HG03439 (cell line): Measurements from ENCODE around the gene IFI27L2.
A peak's percentile ranks its signal among the peaks of the same experiment; 100 is the strongest.

Source experiments
- ATAC-seq: cut with Tn5 transposase; IDR thresholded peaks from one replicate; pipeline ENCODE4 v1.9.1; 2021; ENCODE audit warnings: mild to moderate bottlenecking, moderate library complexity; ENCODE audit not compliant: unreplicated experiment

Gene IFI27L2

DNA sequence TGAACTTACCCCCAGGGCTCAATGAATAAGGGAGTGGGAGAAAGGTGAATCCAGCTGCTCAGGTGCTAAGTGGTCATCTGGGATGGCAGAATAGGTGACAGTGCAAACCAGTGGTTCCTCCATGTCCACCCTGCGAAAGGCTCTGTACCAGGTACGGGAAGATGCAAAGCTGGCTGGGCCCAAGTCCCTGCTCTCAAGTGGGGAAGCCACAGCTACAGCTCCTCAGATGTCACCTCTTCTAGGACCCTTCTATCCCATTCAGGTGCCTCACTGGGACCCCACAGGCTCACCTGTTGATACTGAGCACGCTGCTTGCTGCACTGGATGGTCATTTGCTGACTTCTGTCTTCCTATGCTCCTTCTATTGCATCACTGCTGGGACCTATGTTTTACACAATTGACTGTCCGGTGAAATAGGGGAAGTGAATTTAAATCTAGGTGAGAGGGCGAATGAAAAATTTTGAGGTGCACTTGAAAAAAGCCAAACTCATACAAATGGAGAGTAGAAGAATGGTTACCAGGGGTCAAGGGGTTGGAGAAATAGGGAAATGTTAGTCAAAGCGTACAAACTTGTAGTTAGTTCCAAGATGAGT, 24.4 kb upstream of the IFI27L2 start:
- ATAC-seq, result no peak

DNA sequence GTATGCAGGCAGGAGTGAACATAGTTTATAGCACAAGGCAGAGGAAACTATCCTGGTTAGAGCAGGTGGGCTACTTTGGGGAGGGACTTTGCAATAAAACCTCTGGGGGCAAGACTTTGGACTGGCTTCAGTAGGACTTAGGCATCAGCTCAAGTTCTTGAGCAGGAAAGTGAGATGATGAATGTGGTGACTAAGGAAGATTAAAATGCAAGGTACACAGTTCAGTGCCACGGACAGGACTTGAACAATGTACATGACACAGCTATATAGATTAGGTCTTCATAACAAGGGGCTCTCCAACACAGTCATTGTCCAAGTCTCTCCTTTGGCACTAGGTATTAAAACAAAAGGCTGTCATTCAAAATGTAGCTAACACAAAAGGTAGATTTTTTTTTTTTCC, 23.3 kb upstream of the IFI27L2 start:
- no peak for ATAC-seq

DNA sequence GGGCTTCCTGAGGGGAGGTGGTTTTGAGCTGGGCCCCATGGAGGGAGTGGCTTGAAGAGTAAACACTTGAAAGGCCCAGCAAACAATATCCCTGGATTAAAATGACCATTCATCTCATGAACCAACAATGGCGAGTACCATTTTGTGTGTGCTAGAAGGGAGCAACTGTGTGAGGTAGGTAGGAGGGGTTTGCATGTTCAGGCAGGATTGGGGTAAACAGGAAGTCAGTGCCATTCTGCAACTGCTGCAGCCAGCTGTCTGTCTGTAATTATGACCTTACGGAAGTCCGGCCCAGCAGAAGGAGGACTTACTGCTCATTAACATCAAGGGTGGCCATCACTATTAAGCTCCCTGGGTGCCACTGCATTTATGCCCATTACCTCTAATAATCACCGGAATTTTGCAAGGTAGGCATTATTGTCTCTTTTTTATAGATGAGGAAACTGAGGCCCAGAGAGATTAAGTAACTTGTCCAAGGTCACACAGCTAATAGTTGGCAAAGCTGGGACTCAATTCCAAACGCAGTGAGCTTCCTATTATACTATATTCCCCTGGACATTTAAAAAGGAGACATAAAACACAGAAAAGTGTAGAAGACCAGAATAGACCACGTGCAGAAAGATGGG, 16.6 kb upstream of the IFI27L2 start:
- ATAC-seq, result no peak

DNA sequence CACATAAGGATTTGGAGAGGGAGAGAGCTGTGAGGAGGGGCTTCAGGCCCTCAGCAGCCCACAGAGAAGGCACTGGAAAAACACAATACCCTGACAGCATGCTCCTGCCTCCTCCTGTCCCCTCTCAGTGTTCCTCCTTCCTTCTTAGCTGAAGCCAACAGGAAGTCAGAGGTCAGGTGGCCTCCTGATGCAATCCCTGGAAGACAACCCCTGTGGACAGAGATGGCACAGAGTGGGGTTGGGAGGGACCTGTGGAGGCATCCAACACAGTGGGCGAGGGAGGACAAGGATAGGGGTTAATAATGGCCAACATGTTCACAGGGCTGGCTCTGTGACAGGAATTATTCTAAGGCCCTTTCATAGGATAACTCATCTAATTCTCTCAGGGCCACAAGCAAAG, 15.4 kb upstream of the IFI27L2 start:
- no peak for ATAC-seq

DNA sequence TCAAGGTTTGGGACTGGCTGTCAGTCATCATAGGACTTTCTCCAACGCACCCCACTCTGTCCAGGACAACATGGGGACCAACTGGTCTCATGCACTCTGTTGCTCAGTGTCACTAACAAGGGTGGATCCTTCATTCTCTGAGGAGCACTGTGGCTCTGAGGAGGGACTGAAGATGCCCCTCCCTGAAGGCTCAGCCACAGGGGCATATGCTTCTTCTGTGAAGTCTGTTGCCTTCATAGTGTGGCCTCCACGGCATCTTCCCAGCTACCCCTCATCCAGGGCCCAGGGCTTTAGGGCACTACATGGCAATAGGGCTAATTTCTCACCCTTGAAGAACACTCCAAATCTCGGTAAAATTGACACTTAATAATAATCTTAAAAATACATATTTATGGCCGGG, 14.3 kb upstream of the IFI27L2 start:
- no peak for ATAC-seq

DNA sequence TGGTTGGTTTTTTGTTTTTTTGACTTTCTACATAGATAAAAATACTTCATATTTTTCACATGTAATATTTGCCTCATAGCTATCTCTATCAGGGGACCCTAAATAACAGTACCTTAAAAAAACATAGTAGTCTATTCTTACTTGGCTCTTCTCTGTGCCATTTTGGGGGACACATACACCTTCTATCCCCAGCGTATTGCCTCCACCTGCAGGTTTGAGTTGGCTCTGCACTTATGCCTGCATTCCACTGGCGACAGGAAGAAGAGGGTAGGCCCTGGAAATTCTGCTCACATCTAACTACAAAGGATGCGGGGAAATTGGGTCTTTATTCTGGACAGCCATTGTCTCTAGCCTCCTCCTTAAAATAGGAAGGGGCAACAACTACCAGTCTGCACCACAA, 13.8 kb upstream of the IFI27L2 start:
- ATAC-seq, result no peak

DNA sequence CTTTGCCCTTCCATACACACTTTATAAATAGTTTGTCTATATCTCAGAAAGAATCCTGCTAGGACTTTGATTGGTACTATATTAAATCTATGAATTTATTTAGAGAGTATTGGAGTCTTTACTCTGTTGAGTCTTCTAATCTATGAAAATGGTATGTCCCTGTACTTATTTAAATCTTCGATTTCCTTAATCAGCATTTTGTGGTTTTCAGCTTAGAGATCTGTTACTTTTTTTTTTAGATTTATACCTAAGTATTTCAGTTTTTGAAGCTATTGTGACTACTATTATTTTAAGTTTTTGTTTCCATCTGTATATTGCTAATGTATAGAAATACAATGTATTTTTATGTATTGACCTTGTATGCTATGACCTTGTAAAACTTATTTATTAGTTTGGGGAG, 13.4 kb upstream of the IFI27L2 start:
- no peak for ATAC-seq

DNA sequence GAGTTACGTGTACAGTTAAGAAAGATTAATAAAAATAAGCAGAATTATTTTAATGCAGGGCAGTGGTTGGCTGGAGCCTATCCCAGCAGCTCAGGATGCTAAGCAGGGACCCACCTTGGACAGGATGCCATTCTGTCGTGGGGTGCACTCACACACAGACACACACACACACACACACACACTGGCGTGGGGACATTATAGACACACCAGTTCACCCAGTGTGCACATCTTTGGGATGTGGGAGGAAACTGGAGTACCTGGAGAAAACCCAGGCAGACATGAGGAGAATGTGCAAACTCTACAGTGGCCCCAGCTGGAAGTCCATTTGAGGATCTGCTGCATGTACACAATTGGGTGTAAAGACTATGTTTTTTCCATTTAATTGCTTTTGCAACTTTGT, 12.8 kb upstream of the IFI27L2 start:
- ATAC-seq, result no peak

DNA sequence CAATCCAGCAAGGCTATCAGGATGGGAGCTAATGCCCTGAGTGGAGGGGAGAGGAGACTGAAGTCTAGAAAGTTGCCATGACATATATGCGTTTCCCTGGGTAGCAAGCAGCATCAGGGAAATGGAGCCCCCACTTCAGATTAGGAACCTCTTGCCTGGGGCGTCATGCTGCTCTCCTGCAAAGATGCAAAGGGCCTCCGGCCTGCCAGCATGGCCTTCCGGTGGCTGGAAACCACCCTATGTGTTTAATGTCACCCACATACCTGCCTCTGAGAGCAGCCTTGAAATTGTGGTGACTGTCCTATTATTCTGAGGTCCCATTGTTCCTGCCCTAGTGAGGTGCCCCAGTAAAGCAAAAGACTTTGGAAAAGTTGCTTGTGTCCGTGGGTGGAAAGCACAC, 10.0 kb upstream of the IFI27L2 start:
- ATAC-seq, result no peak

DNA sequence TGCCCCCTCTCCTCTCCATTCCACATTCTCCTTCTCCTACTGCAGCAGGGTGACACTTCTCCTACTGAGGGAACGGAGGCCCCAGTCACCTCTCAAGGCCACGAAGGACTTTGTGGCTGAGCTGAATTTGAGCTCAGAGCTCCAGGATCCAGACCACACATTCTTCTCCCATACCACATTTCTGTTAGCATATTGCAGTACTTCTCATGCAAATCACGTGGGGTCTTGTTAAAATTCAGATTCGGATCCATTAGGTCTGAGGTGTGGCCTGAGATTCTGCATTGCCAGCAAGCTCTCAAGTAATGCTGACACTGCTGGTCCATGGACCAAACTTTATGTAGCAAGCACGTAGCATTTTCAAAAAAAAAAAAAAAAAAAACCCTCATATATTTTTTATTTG, 9.6 kb upstream of the IFI27L2 start:
- no peak for ATAC-seq

DNA sequence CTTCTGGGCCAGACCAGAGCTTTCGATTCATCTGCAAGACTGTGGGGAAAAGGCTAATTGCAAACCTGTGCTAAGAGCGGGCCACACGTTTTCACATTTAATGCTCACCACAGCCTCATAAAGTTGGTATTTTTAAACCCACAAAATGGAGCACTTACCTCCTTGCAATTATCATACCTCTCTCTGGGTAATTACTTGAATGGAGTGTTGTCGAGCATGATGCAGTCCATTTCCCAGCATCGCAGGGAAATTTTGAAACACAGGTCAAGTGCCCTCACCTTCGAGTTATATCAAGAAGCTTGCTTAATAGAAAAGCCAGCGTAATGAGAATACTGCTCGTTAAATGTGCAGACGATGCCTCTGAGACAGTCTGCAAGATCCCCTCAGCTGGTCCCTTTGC, 8.8 kb upstream of the IFI27L2 start:
- no peak for ATAC-seq

DNA sequence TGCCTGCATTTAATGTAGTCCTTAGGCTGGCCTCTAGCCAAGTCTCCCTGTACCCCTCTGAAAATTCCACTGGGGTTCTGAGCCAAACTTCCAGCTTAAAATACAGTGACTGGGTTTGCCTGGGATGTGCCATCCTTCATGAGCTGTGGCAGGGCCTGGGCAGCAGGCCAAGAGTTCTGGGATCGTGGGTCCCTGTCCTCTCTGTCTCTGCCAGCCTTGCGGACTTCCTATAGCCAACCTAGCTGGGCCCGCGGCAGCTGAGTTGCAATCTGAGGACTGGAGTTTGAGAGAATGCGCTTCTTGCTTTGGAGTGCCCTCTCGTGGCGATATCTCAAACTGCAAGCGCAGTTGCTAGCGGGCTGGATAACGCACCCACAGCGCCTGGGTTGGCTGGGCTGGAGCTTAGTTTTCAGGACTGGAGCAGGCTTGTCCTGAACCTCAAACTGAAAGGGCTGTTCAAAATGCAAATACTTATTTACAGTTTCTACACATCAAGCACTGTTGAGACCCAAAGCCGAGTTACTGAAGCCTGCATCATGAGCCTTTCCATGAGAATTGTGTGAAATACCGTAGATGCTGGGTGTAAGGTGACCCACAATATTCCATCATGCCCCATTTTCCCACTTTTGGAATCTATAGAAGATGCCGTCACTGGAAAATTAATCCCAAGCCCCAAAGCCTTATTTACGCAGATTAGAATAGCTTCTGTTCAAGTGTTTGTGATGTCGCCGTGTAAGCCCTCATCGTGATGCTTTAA, 7.3 kb upstream of the IFI27L2 start:
- ATAC-seq, result no peak

DNA sequence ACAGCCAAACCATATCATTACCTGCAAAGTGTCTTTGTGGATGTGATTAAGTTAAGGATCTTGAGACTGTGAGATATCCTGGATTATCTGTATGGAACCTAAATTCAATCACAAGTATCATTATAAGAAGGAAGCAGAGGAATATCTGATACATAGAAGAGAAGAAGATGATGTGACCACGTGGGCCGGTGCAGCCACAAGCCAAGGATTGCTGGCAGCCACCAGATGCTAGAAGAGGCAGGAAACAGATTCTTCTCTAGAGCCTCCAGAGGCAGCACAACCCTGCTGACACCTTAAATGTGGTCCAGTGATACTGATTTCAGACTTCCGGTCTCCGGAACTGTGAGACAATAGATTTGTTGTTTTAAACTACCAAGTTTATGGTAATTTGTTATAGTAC, 6.1 kb upstream of the IFI27L2 start:
- no peak for ATAC-seq

DNA sequence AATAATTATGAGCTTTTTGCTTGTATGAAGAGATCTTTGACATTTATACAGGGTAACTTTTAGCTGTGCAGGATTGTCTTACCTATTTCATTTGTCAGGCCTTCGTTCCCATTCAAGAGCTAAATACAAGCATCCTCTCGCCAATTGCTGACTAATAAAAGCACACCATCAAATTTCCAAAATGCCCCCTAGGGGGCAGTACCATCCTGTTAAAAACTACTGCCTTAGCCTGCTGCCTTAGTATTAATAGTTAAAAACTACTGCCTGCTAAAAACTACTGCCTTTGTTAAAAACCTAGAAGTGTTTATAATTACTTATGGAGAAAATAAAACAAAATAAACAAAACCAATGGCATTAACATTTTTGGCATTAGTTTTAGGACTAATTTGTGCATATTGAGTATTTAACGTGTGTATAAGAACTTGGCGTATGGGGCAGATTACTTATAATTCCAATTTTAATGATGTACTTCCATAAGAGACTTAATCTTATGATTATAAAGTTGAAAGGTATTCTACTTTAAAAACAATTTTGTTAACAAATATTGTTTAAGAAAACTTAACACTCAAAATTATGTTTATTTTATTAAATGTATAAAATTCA, 3.0 kb upstream of the IFI27L2 start:
- ATAC-seq, result peak; percentile 40

DNA sequence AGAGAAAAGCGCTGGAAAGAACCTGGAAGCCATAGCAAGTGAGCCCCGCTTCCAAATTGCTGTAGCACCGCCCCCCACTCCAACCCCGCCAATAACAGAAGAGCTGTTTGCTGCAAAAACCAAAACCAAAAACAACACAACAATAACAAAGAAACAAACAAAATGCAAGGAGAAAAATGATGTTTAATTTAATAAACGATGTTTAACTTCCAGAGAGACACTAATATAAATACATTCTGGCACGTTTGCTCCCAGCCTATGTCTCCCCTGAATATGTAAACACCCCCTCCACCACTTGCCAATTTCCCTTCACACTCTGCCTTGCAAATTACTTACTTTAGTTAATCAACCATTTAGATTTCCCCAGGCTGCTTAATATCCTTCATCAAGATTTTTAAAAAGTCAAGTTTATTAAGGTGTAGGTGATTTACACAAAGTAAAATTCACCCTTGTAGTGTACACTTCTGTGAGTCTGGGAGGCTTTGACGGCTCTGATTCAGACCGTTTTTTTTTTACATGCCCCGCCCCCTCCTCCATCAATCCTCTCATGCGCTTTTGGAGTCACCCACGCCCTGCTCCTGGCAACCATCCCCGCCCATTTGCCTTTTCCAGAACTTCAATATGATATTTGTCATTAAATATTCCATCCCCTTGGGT, 482 bp upstream of the IFI27L2 start:
- ATAC-seq, result no peak

DNA sequence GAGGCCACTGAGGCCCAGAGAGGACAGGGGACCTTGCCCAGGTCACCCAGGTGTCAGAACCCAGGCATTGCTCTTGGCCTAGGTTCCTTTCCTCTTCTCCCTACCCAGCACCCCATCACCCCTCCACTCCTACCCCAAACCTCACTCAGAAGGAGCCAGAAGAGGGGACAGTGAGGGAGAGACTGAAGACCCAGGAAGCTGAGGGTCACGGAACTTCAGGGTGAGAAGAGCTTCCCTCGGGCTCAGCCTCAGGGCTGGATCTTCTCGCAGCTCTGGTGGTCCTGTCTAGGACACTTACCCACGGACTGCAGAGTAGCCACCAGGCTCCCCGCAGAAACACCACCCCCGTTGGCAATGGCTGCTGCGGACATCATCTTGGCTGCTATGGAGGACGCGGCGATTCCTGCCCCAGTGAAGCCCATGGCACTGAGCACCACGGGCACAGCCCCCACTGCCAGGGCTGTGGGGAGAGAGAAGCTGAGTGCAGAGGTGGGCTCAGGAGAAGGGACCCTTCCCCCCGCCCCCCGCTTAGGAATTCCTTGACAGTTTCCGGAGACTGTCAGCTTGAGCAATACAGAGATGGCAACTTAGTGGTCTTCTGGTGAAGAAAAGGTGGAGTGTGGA, 1.1 kb downstream of the IFI27L2 start:
- ATAC-seq, result no peak

DNA sequence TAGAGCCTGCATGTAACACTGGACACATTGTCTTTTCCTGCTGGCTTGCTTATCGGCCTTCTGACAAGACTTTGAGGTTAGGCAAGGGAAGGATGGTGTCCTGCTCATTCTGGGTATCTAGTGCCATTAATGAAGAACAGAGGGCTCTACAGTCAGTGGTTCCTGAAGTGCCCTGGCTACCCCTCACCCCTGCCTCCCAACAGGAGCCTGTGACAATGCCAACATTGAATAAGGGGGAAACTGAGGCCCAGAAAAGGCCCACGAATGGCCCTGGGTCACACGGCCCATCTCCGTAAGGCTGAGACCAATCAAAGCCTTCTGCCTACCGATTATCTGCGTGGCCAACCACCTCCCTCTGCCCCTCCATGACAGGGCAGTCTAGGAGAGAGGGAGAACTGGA, 2.1 kb downstream of the IFI27L2 start:
- no peak for ATAC-seq

DNA sequence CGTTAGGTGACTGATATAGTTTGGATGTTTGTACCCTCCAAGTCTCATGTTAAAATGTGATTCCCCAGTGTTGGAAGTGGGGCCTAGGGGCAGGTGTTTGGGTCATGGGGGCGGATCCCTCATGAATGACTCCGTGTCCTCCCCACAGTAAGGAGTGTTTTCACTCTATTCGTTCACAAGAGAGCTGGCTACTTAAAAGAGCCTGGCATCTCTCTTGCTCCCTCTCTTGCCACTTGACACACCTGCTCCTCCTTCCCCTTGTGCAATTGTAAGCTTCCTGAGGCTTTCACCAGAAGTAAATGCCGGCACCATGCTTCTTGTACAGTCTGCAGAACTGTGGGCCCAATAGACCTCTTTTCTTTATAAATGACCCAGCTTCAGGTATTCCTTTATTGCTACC, 2.6 kb downstream of the IFI27L2 start:
- ATAC-seq, result no peak

DNA sequence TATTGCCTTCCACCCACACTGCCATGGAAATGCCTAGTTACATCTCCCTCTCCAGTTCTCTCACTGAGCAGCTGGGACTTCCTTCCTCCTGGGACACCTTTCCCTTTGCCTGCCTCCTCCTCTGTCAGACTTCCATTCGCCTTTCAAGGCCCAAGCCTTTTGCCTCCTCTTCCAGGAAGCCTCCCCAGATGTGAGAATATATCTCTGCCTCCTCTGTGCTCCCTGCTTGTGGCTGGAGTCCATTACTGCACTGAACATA, 3.1 kb downstream of the IFI27L2 start:
- no peak for ATAC-seq

DNA sequence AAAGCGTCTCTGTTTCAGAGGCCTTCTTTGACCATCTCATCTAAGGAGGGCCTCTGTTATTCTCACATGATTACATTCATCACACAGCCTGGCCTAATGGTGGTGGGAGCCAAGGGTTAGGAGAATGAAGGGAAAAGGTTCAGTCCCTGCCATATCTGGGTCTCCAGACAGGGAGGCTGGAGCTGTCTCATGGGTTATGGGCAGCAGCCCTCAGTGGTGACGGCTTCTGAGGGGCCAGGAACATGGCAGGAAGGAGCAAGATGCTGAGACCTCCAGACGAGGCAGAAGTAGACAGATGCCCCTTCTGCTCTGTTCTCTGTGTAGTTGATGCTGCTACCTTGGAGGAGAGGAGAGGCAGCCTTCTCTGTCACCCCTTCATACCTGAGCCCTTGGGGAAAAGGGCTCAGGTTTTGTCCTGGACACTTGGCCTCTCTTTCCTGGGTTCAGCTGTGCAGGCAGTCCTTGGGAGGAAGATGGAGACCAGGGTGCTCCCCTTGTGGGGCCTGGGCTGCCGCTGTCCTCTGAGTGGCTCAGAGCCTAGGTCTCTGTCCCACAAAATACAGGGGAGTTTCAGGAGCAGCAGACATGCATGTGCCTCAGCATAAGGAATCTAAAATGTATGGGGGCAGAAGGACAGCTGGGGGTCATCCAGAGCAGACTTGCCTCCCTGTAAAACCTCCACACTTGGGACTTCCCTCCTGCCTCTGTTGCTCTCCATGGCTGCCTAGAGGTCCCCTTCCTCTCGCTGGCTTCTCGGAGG, 3.6 kb downstream of the IFI27L2 start:
- ATAC-seq, result no peak
